Lung (tissue), 12 donors: ENCODE data around the gene MAJIN. TPM values are rescaled to one million over a fixed set of nuclear protein-coding genes. Genes with fewer than 3 reads are reported as not detected.

Source experiments
- ATAC-seq: fragments of 200-7000 bp; cut with Tn5 transposase; one replicate; pipeline ENCODE4 v1.9.1; 2020; ENCODE audit warnings: moderate number of reproducible peaks; ENCODE audit not compliant: insufficient read depth, low FRiP score
- DNase-seq, 3 donors: peaks; one replicate each; pipeline ENCODE4 v3.0.0-alpha.2; 2013 to 2017
- H3K27ac ChIP-seq, 2 donors: one replicate each; pipeline ENCODE4 v1.5.1; 2013; ENCODE audit warnings: mild to moderate bottlenecking in 2 of 2, moderate library complexity in 2 of 2, control low read depth in 1 of 2, inconsistent platforms in 1 of 2, low read depth in 1 of 2, low read length in 1 of 2
- H3K27me3 ChIP-seq, 3 donors: one replicate each; pipeline ENCODE4 v1.5.1; 2013; ENCODE audit warnings: low read length in 2 of 3; ENCODE audit not compliant: control insufficient read depth in 3 of 3, insufficient read depth in 3 of 3
- H3K36me3 ChIP-seq, 4 donors: one replicate each; pipeline ENCODE4 v1.5.1; 2013; ENCODE audit warnings: low read length in 4 of 4, mild to moderate bottlenecking in 1 of 4, moderate library complexity in 1 of 4; ENCODE audit not compliant: control insufficient read depth in 4 of 4, insufficient read depth in 4 of 4
- H3K4me1 ChIP-seq, 5 donors: one replicate each; pipeline ENCODE4 v1.5.1; 2013; ENCODE audit warnings: low read length in 5 of 5, mild to moderate bottlenecking in 2 of 5, moderate library complexity in 1 of 5; ENCODE audit not compliant: control insufficient read depth in 5 of 5, insufficient read depth in 5 of 5
- H3K4me3 ChIP-seq: one replicate; pipeline ENCODE4 v1.5.1; 2013; ENCODE audit warnings: mild to moderate bottlenecking, control low read depth, moderate library complexity
- H3K9ac ChIP-seq, 2 donors: one replicate each; pipeline ENCODE4 v1.5.1; 2013; ENCODE audit warnings: low read length in 2 of 2, control low read depth in 1 of 2; ENCODE audit not compliant: insufficient read depth in 1 of 2
- H3K9me3 ChIP-seq, 4 donors: one replicate each; pipeline ENCODE4 v1.5.1; 2013; ENCODE audit warnings: low read length in 3 of 4, mild to moderate bottlenecking in 1 of 4, moderate library complexity in 1 of 4; ENCODE audit not compliant: control insufficient read depth in 4 of 4, insufficient read depth in 3 of 4
- CTCF ChIP-seq: IDR thresholded peaks from 2 replicates; pipeline ENCODE4 v1.5.1; 2012; ENCODE audit warnings: mild to moderate bottlenecking; ENCODE audit errors: control extremely low read depth, extremely low read depth
- WGBS, 2 donors: extraction: QIAGEN DNeasy Blood & Tissue Kit; methylation state at CpG; one replicate each; pipeline ENCODE4 v1.1.7; 2013; 5-methylcytosine and 5-hydroxymethylcytosine counted together
- polyA plus RNA-seq, 2 donors: library from polyadenylated mRNA; stranded (reverse); fragments of 200-250 nt; gene quantifications; one replicate each; pipeline ENCODE4 v1.2.1, GENCODE V29; 2013
- total RNA-seq, 2 donors: library from RNA; depleted of rRNA in 1 of 2; stranded (reverse); fragments of >200 nt in 1 of 2; gene quantifications; one replicate each; pipeline ENCODE4 v1.2.1, GENCODE V29; 2014 to 2021
- donor health status: control.
- donor health status: control.
- donor health status: Bipolar disorder and iron deficiency.
- donor health status: healthy.
- donor health status: DM: yes; HTN: yes; CAD: no.

The MAJIN gene
- total and polyA plus RNA-seq, 4 donors = 0.24 to 0.55 (median 0.39) TPM; not detected in 1

GRCh38 chr11:65019824-65020223 lies 47.9 kb upstream of the MAJIN start:
- Histone ChIP-seq H3K9me3 (peaks cover 0 to 2% (median 0%) of the 10 kb centered on the region in 4 donors), H3K4me3 (no peak overlapping the region), H3K27me3 (no peaks in the 10 kb centered on the region), H3K9ac (no peak overlapping the region), H3K27ac (no peak overlapping the region), H3K4me1 (peaks cover 0 to 13% (median under 1%) of the 10 kb centered on the region in 5 donors), H3K36me3 (peaks cover 0 to 22% (median 14%) of the 10 kb centered on the region in 4 donors)
- ATAC-seq = no peak
- WGBS, 2 donors = 69 to 85% methylated on average over 7 of the region's 7 CpGs
- no peak for TF ChIP-seq CTCF
- DNase-seq = no peak

GRCh38 chr11:65017937-65018336 lies 46.0 kb upstream of the MAJIN start:
- WGBS, 2 donors = 97 to 99% methylated on average over 6 of the region's 6 CpGs
- Histone ChIP-seq H3K9ac (no peak overlapping the region), H3K4me1 (peaks cover 0 to 15% (median 4%) of the 10 kb centered on the region in 5 donors), H3K27me3 (no peaks in the 10 kb centered on the region), H3K27ac (no peak overlapping the region), H3K36me3 (peaks cover 0 to 22% (median 14%) of the 10 kb centered on the region in 4 donors), H3K4me3 (no peak overlapping the region), H3K9me3 (peaks cover 0 to 2% (median 0%) of the 10 kb centered on the region in 4 donors)
- DNase-seq = no peak
- ATAC-seq = no peak
- no peak for TF ChIP-seq CTCF

- no peak for DNase-seq
- no peak overlapping the region for H3K9ac ChIP-seq
- WGBS, 2 donors = 87 to 93% methylated on average over 4 of the region's 4 CpGs
These were observed 44.8 kb upstream of the MAJIN start for GRCh38 chr11:65016705-65017104.

More at GRCh38 chr11:65016705-65017104, 44.8 kb upstream of the MAJIN start:
- TF ChIP-seq CTCF = no peak
- no peaks in the 10 kb centered on the region for H3K27me3 ChIP-seq
- H3K9me3 ChIP-seq = peaks cover 0 to 2% (median 0%) of the 10 kb centered on the region in 4 donors
- no peak overlapping the region for H3K4me3 ChIP-seq
- H3K36me3 ChIP-seq = peaks cover 0 to 15% (median 11%) of the 10 kb centered on the region in 4 donors
- ATAC-seq = no peak
- no peak overlapping the region for H3K27ac ChIP-seq
- peaks cover 0 to 17% (median 4%) of the 10 kb centered on the region in 5 donors for H3K4me1 ChIP-seq
